Neutrophil (primary cell): ENCODE data around the gene OR10S1.

Source experiments
- H3K27ac ChIP-seq: fragments of 200-600 bp; sonication (generic); 2 replicates; pipeline ENCODE4 v1.5.1; 2016; ENCODE audit warnings: mild to moderate bottlenecking, moderate library complexity
- H3K27me3 ChIP-seq: fragments of 200-600 bp; sonication (generic); 2 replicates; pipeline ENCODE4 v1.6.0; 2016; ENCODE audit warnings: mild to moderate bottlenecking
- H3K36me3 ChIP-seq: fragments of 200-600 bp; sonication (generic); 2 replicates; pipeline ENCODE4 v1.5.1; 2017
- H3K4me1 ChIP-seq, 2 experiments: fragments of 200-600 bp in 1 of 2; sonication (generic) in 1 of 2; 1 replicate in 1 of 2; 2 replicates in 1 of 2; pipeline versions ENCODE4 v1.5.1 to v1.6.1; 2013 to 2016; ENCODE audit warnings: low read depth in 1 of 2, low read length in 1 of 2, mild to moderate bottlenecking in 1 of 2, moderate library complexity in 1 of 2; ENCODE audit not compliant: control insufficient read depth in 1 of 2, insufficient read depth in 1 of 2
- H3K4me3 ChIP-seq, 2 experiments: fragments of 200-600 bp in 1 of 2; sonication (generic) in 1 of 2; 1 replicate in 1 of 2; 2 replicates in 1 of 2; pipeline ENCODE4 v1.5.1; 2013 to 2016; ENCODE audit warnings: low read depth in 1 of 2, low read length in 1 of 2, mild to moderate bottlenecking in 1 of 2, moderate library complexity in 1 of 2
- H3K9me3 ChIP-seq: fragments of 200-600 bp; sonication (generic); 2 replicates; pipeline ENCODE4 v1.5.1; 2016
- TF ChIP-seq, protein P1 (sequence below): fragments of 200-600 bp; sonication (generic); IDR thresholded peaks from 2 replicates; pipeline ENCODE4 v1.5.1; 2016; ENCODE audit warnings: antibody characterized with exemption

Gene OR10S1

DNA sequence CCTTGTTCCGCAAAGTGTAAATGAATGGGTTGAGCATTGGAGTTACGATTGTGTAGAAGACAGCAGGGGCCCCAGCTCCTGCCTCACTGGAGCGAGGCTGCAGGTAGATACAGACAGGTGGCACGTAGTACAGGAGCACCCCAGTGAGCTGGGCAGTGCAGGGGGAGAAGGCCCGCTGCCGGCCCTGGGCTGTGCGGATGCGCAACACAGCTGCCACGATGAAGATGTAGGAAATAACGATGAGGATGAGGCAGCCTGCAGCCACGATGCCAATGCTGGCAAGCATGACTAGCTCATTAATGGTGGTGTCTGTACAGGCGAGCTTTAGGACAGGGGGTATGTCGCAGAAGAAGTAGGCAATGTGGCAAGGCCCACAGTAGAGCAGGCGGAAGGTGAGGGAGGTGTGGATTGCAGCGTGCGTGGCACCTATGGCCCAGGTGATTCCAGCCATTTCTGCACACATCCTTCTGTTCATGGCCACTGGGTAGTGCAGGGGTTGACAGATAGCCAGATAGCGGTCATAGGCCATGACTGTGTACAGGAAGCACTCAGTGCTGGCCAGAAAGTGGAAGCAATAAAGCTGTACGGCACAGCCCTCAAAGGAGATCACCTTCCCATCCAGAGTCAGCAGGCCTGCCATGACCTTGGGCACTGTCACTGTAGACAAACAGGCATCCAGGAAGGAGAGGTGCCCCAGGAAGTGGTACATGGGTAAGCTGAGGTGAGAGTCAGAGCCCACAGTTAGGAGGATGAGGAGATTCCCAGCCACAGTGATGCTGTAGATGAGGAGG lies 616 bp downstream of the OR10S1 start:
- Histone ChIP-seq H3K27me3 (no peaks in the 10 kb centered on the region), H3K36me3 (no peaks in the 10 kb centered on the region), H3K27ac (no peak overlapping the region), H3K4me1 (no peaks in the 10 kb centered on the region), H3K4me3 (no peak overlapping the region), H3K9me3 (no peaks in the 10 kb centered on the region)
- TF ChIP-seq, protein P1, sequence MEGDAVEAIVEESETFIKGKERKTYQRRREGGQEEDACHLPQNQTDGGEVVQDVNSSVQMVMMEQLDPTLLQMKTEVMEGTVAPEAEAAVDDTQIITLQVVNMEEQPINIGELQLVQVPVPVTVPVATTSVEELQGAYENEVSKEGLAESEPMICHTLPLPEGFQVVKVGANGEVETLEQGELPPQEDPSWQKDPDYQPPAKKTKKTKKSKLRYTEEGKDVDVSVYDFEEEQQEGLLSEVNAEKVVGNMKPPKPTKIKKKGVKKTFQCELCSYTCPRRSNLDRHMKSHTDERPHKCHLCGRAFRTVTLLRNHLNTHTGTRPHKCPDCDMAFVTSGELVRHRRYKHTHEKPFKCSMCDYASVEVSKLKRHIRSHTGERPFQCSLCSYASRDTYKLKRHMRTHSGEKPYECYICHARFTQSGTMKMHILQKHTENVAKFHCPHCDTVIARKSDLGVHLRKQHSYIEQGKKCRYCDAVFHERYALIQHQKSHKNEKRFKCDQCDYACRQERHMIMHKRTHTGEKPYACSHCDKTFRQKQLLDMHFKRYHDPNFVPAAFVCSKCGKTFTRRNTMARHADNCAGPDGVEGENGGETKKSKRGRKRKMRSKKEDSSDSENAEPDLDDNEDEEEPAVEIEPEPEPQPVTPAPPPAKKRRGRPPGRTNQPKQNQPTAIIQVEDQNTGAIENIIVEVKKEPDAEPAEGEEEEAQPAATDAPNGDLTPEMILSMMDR: no peak

DNA sequence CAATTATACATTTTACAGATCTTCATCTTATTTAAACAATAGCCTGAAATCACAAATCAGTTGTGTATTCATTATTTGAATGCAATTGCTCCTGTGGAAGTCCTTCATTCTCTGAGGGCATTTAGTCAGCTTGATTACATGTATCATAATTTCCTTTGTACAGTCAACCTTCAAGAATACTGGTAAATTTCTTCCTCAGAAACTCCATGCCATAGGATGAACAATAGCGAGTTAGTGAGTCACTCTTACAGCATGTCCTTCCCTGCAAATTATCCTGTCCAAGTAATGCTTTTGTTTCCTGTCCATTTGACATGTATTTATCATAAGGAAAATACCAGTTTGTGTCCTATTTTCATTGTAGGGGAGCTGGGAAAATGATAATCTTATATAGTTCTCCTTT lies 3.8 kb downstream of the OR10S1 start:
- no peaks in the 10 kb centered on the region for H3K9me3 ChIP-seq
- no peaks in the 10 kb centered on the region for H3K4me1 ChIP-seq
- H3K4me3 ChIP-seq: no peak overlapping the region
- H3K36me3 ChIP-seq: no peaks in the 10 kb centered on the region
- no peak overlapping the region for H3K27ac ChIP-seq
- TF ChIP-seq, protein P1: no peak
- H3K27me3 ChIP-seq: no peaks in the 10 kb centered on the region

DNA sequence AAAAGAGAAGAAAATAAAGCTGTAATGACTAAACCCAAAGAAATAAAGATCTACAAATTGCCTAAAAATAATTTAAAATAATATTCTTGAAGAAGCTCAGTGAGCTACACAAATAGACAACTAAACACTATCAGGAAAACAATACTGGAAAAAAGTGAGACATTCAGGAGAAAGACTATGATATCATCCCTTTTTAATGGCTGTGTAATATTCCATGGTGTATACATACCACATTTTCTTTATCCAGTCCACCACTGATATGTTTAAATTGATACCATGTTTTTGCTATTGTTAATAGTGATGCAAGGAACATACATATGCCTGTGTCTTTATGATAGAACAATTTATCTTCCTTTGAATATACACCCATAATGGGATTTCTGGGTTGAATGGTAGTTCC lies 20.8 kb downstream of the OR10S1 start:
- TF ChIP-seq, protein P1: no peak

DNA sequence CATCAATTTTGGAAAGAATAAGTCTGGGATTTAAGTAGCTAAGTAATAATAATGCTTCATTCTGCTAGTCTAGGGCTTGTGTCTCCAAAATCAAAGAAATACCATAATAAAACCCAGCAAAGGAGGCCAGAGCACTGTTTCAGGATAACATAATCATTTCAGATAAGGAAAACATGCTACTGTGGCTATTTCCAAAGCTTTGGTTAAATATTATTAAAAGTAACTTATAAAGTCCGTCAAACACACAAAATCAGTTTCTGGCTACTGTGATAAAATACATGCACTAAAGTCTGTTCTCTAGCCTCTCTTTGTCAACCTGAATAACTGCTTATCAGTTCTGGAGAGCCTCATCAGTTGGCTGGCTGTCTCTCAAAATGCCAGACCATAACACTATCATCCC lies 32.4 kb downstream of the OR10S1 start:
- Histone ChIP-seq H3K36me3 (no peaks in the 10 kb centered on the region), H3K27ac (no peak overlapping the region), H3K4me1 (no peaks in the 10 kb centered on the region), H3K27me3 (no peaks in the 10 kb centered on the region), H3K9me3 (no peaks in the 10 kb centered on the region), H3K4me3 (no peak overlapping the region)
- TF ChIP-seq, protein P1: no peak

More for the DNA sequence above, 20.8 kb downstream of the OR10S1 start:
- Histone ChIP-seq H3K4me1 (no peaks in the 10 kb centered on the region), H3K27ac (no peak overlapping the region), H3K27me3 (no peaks in the 10 kb centered on the region), H3K4me3 (no peak overlapping the region), H3K9me3 (no peaks in the 10 kb centered on the region), H3K36me3 (no peaks in the 10 kb centered on the region)

DNA sequence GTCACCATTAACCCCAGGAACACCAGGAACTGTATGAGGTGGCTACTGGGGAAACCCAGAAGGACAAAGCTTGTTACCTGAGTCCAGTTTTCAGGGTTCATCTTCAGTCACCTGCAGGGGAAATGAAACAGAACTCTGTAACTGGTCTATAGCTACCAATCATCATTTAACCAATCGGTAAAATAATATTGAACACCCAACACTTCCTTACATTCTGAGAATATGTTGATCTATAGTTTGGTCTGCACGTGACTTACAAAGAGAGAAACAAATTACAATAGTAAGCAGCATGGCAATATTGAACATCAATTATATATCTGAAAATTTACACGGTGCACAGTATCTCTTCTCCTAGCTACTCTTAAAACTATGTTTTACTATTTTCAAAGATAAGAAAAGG lies 33.8 kb downstream of the OR10S1 start, which contains the start of gene OR6T1:
Gene OR6T1 (minus strand): TSS at position 101 of the 400 bp plus-strand sequence. CDS start 0 bp downstream, at position 101.
- TF ChIP-seq, protein P1: no peak
- Histone ChIP-seq H3K4me1 (no peaks in the 10 kb centered on the region), H3K9me3 (no peaks in the 10 kb centered on the region), H3K4me3 (no peak within 1 kb of the TSS), H3K27me3 (no peaks in the 10 kb centered on the region), H3K27ac (no peak within 1 kb of the TSS), H3K36me3 (no peaks in the 10 kb centered on the region)
